GM12878 (cell line): ENCODE measurements around the gene CTSD. TPM values are rescaled to one million over a fixed set of nuclear protein-coding genes. Genes with fewer than 3 reads are reported as not detected.

Experiments
- ATAC-seq: fragments of 200-7000 bp; cut with Tn5 transposase; 3 replicates; pipeline ENCODE4 v1.9.1; 2020; ENCODE audit warnings: mild to moderate bottlenecking, moderate library complexity
- BruUV-seq: library from RNA; stranded (reverse); fragments of 400-500 nt; replicated peaks from 2 replicates; lab custom pipeline; 2021; lab: Mats Ljungman, UMichigan
- CTCF ChIA-PET: fragments of 300-600 bp; sonication (Branson Sonifier 250); formaldehyde crosslinking; extraction: SDS; loops from one replicate; lab custom pipeline; 2021; ENCODE audit warnings: inconsistent platforms; lab: Yijun Ruan, JAX
- POLR2A ChIA-PET: fragments of 350-600 bp; formaldehyde crosslinking; extraction: SDS; loops from one replicate; lab custom pipeline; 2021; ENCODE audit warnings: inconsistent platforms; lab: Charles Lee
- RAD21 ChIA-PET: fragments of 300-600 bp; sonication (Branson Sonifier 250); formaldehyde crosslinking; loops from one replicate; lab custom pipeline; 2023; ENCODE audit warnings: antibody characterized with exemption; ENCODE audit not compliant: unreplicated experiment; lab: Charles Lee
- SMC1A ChIA-PET: fragments of 300-600 bp; sonication (Branson Sonifier 250); formaldehyde crosslinking; loops from one replicate; lab custom pipeline; 2023; ENCODE audit not compliant: unreplicated experiment, uncharacterized antibody; lab: Charles Lee
- DNase-seq: peaks from one replicate; pipeline ENCODE4 v3.0.0-alpha.2; 2011; ENCODE audit warnings: low read depth, low spot score
- FAIRE-seq: peaks from 3 replicates; lab custom pipeline; 2011; peaks lifted over from hg19 to GRCh38; lab: Jason Lieb, UNC
- H2AFZ ChIP-seq: 2 replicates; pipeline ENCODE4 v1.6.0; 2011; ENCODE audit warnings: low read depth, low read length, control low read depth; ENCODE audit not compliant: control insufficient read depth
- H3K27ac ChIP-seq: 2 replicates; pipeline ENCODE4 v1.5.1; 2011; ENCODE audit warnings: control low read depth; ENCODE audit not compliant: control insufficient read depth, insufficient read depth
- H3K27me3 ChIP-seq, 2 experiments: replicated peaks in 1 of 2; 2 replicates each; pipeline versions ENCODE4 v1.6.0 to v1.6.1; 2011; ENCODE audit warnings: low read length in 1 of 2; ENCODE audit not compliant: control insufficient read depth in 2 of 2, insufficient read depth in 2 of 2
- H3K36me3 ChIP-seq, 2 experiments: 2 replicates each; pipeline ENCODE4 v1.5.1; 2011; ENCODE audit warnings: low read length in 1 of 2; ENCODE audit not compliant: control insufficient read depth in 2 of 2, insufficient read depth in 2 of 2
- H3K4me1 ChIP-seq: 2 replicates; pipeline ENCODE4 v1.6.1; 2011; ENCODE audit warnings: mild to moderate bottlenecking, low read length, moderate library complexity, mixed read lengths; ENCODE audit not compliant: control insufficient read depth, insufficient read depth
- H3K4me2 ChIP-seq: 2 replicates; pipeline ENCODE4 v1.6.0; 2011; ENCODE audit warnings: control low read depth; ENCODE audit not compliant: control insufficient read depth, insufficient read depth
- H3K4me3 ChIP-seq: fragments of 200-600 bp; sonication (generic); 2 replicates; pipeline ENCODE4 v1.5.1; 2016
- H3K79me2 ChIP-seq: 2 replicates; pipeline ENCODE4 v1.6.0; 2011; ENCODE audit warnings: low read length; ENCODE audit not compliant: control insufficient read depth, insufficient read depth
- H3K9ac ChIP-seq: 2 replicates; pipeline ENCODE4 v1.8.0; 2011; ENCODE audit warnings: low read length, control low read depth, mixed read lengths; ENCODE audit not compliant: control insufficient read depth, insufficient read depth
- H3K9me3 ChIP-seq: replicated peaks from 3 replicates; pipeline ENCODE4 v1.5.1; 2011; ENCODE audit warnings: mild to moderate bottlenecking, low read length; ENCODE audit not compliant: control insufficient read depth, insufficient read depth
- H4K20me1 ChIP-seq: 2 replicates; pipeline ENCODE4 v1.6.0; 2011; ENCODE audit not compliant: control insufficient read depth, insufficient read depth
- BRCA1 ChIP-seq: IDR thresholded peaks from 2 replicates; pipeline ENCODE4 v1.6.1; 2011; ENCODE audit warnings: low read depth, low read length, improper control_type of control experiment
- CHD4 ChIP-seq: fragments of 200-600 bp; sonication (generic); IDR thresholded peaks from 2 replicates; pipeline ENCODE4 v1.6.1; 2016; ENCODE audit warnings: mild to moderate bottlenecking
- CREM ChIP-seq: IDR thresholded peaks from 2 replicates; pipeline ENCODE4 v1.6.1; 2014; ENCODE audit warnings: antibody characterized with exemption, low read depth
- HCFC1 ChIP-seq: fragments of 150-350 bp; IDR thresholded peaks from 2 replicates; pipeline ENCODE4 v1.6.1; 2014; ENCODE audit warnings: low read length
- MYC ChIP-seq: IDR thresholded peaks from 2 replicates; pipeline ENCODE4 v1.6.1; 2011; ENCODE audit warnings: mild to moderate bottlenecking, low read length, moderate library complexity, inconsistent platforms; ENCODE audit not compliant: insufficient read depth, insufficient replicate concordance, insufficient read length, severe bottlenecking
- NFIC ChIP-seq: IDR thresholded peaks from 2 replicates; pipeline ENCODE4 v1.6.1; 2012; ENCODE audit warnings: low read depth, mild to moderate bottlenecking, inconsistent platforms, low read length, moderate library complexity
- PAX5 ChIP-seq: IDR thresholded peaks from 2 replicates; pipeline ENCODE4 v1.6.1; 2011; ENCODE audit warnings: low read depth, low read length, borderline replicate concordance
- RAD51 ChIP-seq: fragments of 450-650 bp; IDR thresholded peaks from 2 replicates; pipeline ENCODE4 v1.6.1; 2016; ENCODE audit warnings: moderate library complexity, mild to moderate bottlenecking, inconsistent platforms
- SIX5 ChIP-seq: IDR thresholded peaks from 2 replicates; pipeline ENCODE4 v1.6.1; 2011; ENCODE audit warnings: mild to moderate bottlenecking, low read depth, low read length, moderate library complexity; ENCODE audit not compliant: severe bottlenecking
- SMAD5 ChIP-seq: IDR thresholded peaks from 2 replicates; pipeline ENCODE4 v1.6.1; 2016; ENCODE audit warnings: antibody characterized with exemption, low read depth
- SMARCA5 ChIP-seq: fragments of 450-650 bp; IDR thresholded peaks from 2 replicates; pipeline ENCODE4 v1.6.1; 2017; ENCODE audit warnings: mild to moderate bottlenecking
- SMC3 ChIP-seq: IDR thresholded peaks from 2 replicates; pipeline ENCODE4 v1.6.1; 2011; ENCODE audit warnings: low read length, improper control_type of control experiment, borderline replicate concordance
- ZZZ3 ChIP-seq: IDR thresholded peaks from 2 replicates; pipeline ENCODE4 v1.6.1; 2011; ENCODE audit warnings: low read depth; ENCODE audit not compliant: control insufficient read depth, insufficient read length
- WGBS: methylation state at CpG from one replicate; pipeline ENCODE4 v1.1.6; 2016; ENCODE audit warnings: low lambda C conversion rate; ENCODE audit not compliant: insufficient replicate concordance, insufficient coverage; ENCODE audit errors: missing lambda C conversion rate; 5-methylcytosine and 5-hydroxymethylcytosine counted together
- in situ Hi-C: fragments of 300-500 bp; cut with MboI; formaldehyde crosslinking; loops from 9 replicates; pipeline ENCODE4 v1.14.3; 2018; ENCODE audit warnings: mixed read lengths
- intact Hi-C: fragments of 100-400 bp; cut with micrococcal nuclease; formaldehyde crosslinking; loops from one replicate; pipeline ENCODE4 v1.14.2; 2022; ENCODE audit not compliant: unreplicated experiment
- polyA plus RNA-seq, 11 experiments: library from polyadenylated mRNA; depleted of rRNA in 4 of 11; unstranded in 6 of 11; stranded (reverse) in 5 of 11; fragments of >200 nt; fragmentation: Nextera tagmentation in 4 of 11; fragmentation: Illumina TruSeq in 1 of 11; extraction: Ambion mirVana in 4 of 11; extraction: Trizol in 1 of 11; gene quantifications; 1 replicate in 1 of 11; 2 replicates in 10 of 11; pipeline versions ENCODE4 v1.2.1 to v1.2.3, GENCODE V29; 2011 to 2016; ENCODE audit warnings: inconsistent platforms in 2 of 11, missing spikeins in 2 of 11, low read depth in 1 of 11
- total RNA-seq, 4 experiments: library from RNA; depleted of rRNA in 3 of 4; stranded (reverse); fragments of >200 nt in 3 of 4; fragmentation: Illumina TruSeq in 1 of 4; extraction: Trizol in 1 of 4; gene quantifications; 2 replicates each; pipeline versions ENCODE4 v1.2.1 to v1.2.3, GENCODE V29; 2013 to 2021
- TF ChIP-seq, protein P1 (sequence below): IDR thresholded peaks from 2 replicates; pipeline ENCODE4 v1.6.1; 2012; ENCODE audit warnings: mild to moderate bottlenecking, low read depth, low read length

Gene CTSD
- total and polyA plus RNA-seq, 10 of the 15 experiments (the other 5 are each of a cell fraction or from before 2014, with no cell fraction given) = 0.42 to 54.6 (median 25.0) TPM

DNA sequence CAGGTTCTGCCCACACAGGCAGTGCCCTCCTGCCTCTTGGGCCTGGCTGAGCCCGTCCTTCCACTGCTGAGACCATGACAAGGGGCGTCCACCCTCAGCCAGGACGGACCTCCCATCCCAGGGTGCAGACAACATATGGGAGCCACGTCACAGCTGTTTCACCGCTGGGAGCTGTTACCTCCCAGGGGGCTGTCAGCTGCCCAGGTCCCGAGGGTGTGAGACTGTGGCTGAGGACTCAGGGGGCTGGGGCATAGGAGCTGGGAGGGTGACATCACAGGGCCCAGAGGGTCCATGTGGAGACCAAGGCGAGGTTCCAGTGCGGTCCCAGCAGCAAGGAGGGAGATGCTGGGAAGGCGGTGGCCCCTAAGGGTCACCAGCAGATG, 17.9 kb upstream of the CTSD start:
- intact Hi-C loops (no loop called here), in situ Hi-C loops (no loop called here)
- H3K9ac ChIP-seq = no peak overlapping the region
- no peaks in the 10 kb centered on the region; a peak in 2 of 4 replicates for H3K27me3 ChIP-seq
- BruUV-seq = no TSS peak
- no peaks in the 10 kb centered on the region for H4K20me1 ChIP-seq
- TF ChIP-seq ZZZ3 (no peak), NFIC (no peak), CHD4 (no peak), BRCA1 (no peak), HCFC1 (no peak), MYC (no peak), SIX5 (no peak), RAD51 (no peak), CREM (no peak), PAX5 (no peak), SMC3 (no peak), SMAD5 (no peak), SMARCA5 (no peak)
- TF ChIP-seq, protein P1, sequence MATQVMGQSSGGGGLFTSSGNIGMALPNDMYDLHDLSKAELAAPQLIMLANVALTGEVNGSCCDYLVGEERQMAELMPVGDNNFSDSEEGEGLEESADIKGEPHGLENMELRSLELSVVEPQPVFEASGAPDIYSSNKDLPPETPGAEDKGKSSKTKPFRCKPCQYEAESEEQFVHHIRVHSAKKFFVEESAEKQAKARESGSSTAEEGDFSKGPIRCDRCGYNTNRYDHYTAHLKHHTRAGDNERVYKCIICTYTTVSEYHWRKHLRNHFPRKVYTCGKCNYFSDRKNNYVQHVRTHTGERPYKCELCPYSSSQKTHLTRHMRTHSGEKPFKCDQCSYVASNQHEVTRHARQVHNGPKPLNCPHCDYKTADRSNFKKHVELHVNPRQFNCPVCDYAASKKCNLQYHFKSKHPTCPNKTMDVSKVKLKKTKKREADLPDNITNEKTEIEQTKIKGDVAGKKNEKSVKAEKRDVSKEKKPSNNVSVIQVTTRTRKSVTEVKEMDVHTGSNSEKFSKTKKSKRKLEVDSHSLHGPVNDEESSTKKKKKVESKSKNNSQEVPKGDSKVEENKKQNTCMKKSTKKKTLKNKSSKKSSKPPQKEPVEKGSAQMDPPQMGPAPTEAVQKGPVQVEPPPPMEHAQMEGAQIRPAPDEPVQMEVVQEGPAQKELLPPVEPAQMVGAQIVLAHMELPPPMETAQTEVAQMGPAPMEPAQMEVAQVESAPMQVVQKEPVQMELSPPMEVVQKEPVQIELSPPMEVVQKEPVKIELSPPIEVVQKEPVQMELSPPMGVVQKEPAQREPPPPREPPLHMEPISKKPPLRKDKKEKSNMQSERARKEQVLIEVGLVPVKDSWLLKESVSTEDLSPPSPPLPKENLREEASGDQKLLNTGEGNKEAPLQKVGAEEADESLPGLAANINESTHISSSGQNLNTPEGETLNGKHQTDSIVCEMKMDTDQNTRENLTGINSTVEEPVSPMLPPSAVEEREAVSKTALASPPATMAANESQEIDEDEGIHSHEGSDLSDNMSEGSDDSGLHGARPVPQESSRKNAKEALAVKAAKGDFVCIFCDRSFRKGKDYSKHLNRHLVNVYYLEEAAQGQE = no peak
- no peak overlapping the region for H2AFZ ChIP-seq
- ChIA-PET RAD21 (no interaction called here), CTCF (no interaction called here), POLR2A (no interaction called here), SMC1A (no interaction called here)
- H3K9me3 ChIP-seq = no peaks in the 10 kb centered on the region
- no peaks in the 10 kb centered on the region for H3K79me2 ChIP-seq
- no peaks in the 10 kb centered on the region for H3K36me3 ChIP-seq
- H3K4me1 ChIP-seq = no peaks in the 10 kb centered on the region
- ATAC-seq = no peak
- no peak overlapping the region for H3K27ac ChIP-seq
- FAIRE-seq = no peak
- no peak overlapping the region for H3K4me2 ChIP-seq
- no peak overlapping the region for H3K4me3 ChIP-seq
- WGBS = 23% methylated on average over 9 of the region's 9 CpGs
- no peak for DNase-seq
